ENCODE measurements around the gene LRR1. TPM values are rescaled to one million over a fixed set of nuclear protein-coding genes. Genes with fewer than 3 reads are reported as not detected.

Gene LRR1
- polyA plus RNA-seq, 2 of the 4 experiments (the other 2 are of a cell fraction) = 50.7 to 52.8 TPM

GRCh38 chr14:49633640-49634546 is 35.2 kb downstream of the LRR1 start (continued):
- TF ChIP-seq PHF8 (IDR thresholded peaks at IDR 0.05; ENCODE audit: borderline replicate concordance, low read depth) (peak; percentile 55), FOSL2 (IDR thresholded peaks at IDR 0.05) (no peak), FOSL2 (CRISPR knock-in tag; IDR thresholded peaks at IDR 0.05) (no peak), PBX3 (IDR thresholded peaks at IDR 0.05) (no peak), KDM5A (IDR thresholded peaks at IDR 0.05) (peak; percentile 62; the same call in 1 of the 2 replicates), SREBF2 (IDR thresholded peaks at IDR 0.05) (no peak), ATOH8 (CRISPR knock-in tag; IDR thresholded peaks at IDR 0.05; ENCODE audit: low read depth) (no peak), E2F6 (IDR thresholded peaks at IDR 0.05; ENCODE audit: borderline replicate concordance, low read depth) (peak; percentile 56; the same call in 1 of the 2 replicates), FOSB (CRISPR knock-in tag; IDR thresholded peaks at IDR 0.05) (no peak), JUNB (IDR thresholded peaks at IDR 0.05) (no peak), POLR2AphosphoS2 (conservative IDR thresholded peaks at IDR 0.05; ENCODE audit: low read length) (no peak), TP53 (CRISPR knock-in tag; IDR thresholded peaks at IDR 0.05) (0 out of 2 replicates have a peak, but pooled peaks have one; percentile 12), RFX5 (IDR thresholded peaks at IDR 0.05) (no peak), RNF2 (IDR thresholded peaks at IDR 0.05; ENCODE audit: borderline replicate concordance, low read depth) (no peak), MAZ (IDR thresholded peaks at IDR 0.05; ENCODE audit: borderline replicate concordance, low read depth, low read length) (peak; percentile 89; the same call in 1 of the 2 replicates), CBX2 (IDR thresholded peaks at IDR 0.05; ENCODE audit: borderline replicate concordance, low read depth) (no peak), POLR2A (IDR thresholded peaks at IDR 0.05; ENCODE audit: low read length) (peak; percentile 89), CHD2 (IDR thresholded peaks at IDR 0.05; ENCODE audit: low read length, partially characterized antibody) (peak; percentile 7), CEBPB (IDR thresholded peaks at IDR 0.05) (no peak), EHF (CRISPR knock-in tag; IDR thresholded peaks at IDR 0.05) (no peak), HEYL (CRISPR knock-in tag; IDR thresholded peaks at IDR 0.05) (no peak), MYC (IDR thresholded peaks at IDR 0.05; ENCODE audit: borderline replicate concordance, low read length) (no peak; the same call in 1 of the 2 replicates), ESRRA (IDR thresholded peaks at IDR 0.05; ENCODE audit: borderline replicate concordance, low read length) (no peak), SMC3 (IDR thresholded peaks at IDR 0.05) (peak; percentile 61), TFCP2L1 (CRISPR knock-in tag; IDR thresholded peaks at IDR 0.05) (no peak), GATA3 (IDR thresholded peaks at IDR 0.05; ENCODE audit: borderline replicate concordance) (peak; percentile 12; the same call in 1 of the 2 replicates), REST (IDR thresholded peaks at IDR 0.05) (no peak), HDAC2 (IDR thresholded peaks at IDR 0.05) (0 out of 2 replicates have a peak, but pooled peaks have one; percentile 5), CTCF (IDR thresholded peaks at IDR 0.05) (peak; percentile 84), BCL3 (IDR thresholded peaks at IDR 0.05) (peak; percentile 55; the same call in 1 of the 3 replicates), HOXB13 (CRISPR knock-in tag; IDR thresholded peaks at IDR 0.05; ENCODE audit: low read depth) (no peak), NR3C1 (IDR thresholded peaks at IDR 0.05) (no peak), NFE2L2 (conservative IDR thresholded peaks at IDR 0.05; ENCODE audit: low read length) (no peak), RARB (CRISPR knock-in tag; IDR thresholded peaks at IDR 0.05) (no peak)
